ENCODE results near the gene USP51.
A peak's percentile ranks its signal among the peaks of the same experiment; 100 is the strongest.
"Not testable (repeated sequence)": the region's sequence is repeated elsewhere in the genome, so short reads cannot be mapped to it uniquely, and the experiment has no call there.

Gene USP51

GRCh38 chrX:55465108-55465507 is 24.5 kb downstream of the USP51 start:
- not testable (repeated sequence) for H2AFZ ChIP-seq (ENCODE audit: low read depth, low read length); H3K36me3 ChIP-seq (replicated peaks; ENCODE audit: low read depth, low read length); H3K4me3 ChIP-seq (ENCODE audit: low read length); H3K9ac ChIP-seq (ENCODE audit: low read length); H3K79me2 ChIP-seq (ENCODE audit: low read length); H3K27ac ChIP-seq (ENCODE audit: low read length); H3K9me3 ChIP-seq (ENCODE audit: insufficient read depth, low read length); H3K4me1 ChIP-seq (ENCODE audit: low read length); H4K20me1 ChIP-seq (ENCODE audit: insufficient read depth, low read length); H3K4me2 ChIP-seq (ENCODE audit: low read length); H3K27me3 ChIP-seq (ENCODE audit: low read depth, low read length)

- H3K4me3 ChIP-seq (ENCODE audit: low read length); H3K79me2 ChIP-seq (ENCODE audit: low read length); H4K20me1 ChIP-seq (ENCODE audit: insufficient read depth, low read length); H3K4me1 ChIP-seq (ENCODE audit: low read length); H3K27me3 ChIP-seq (ENCODE audit: low read depth, low read length); H3K9ac ChIP-seq (ENCODE audit: low read length); H2AFZ ChIP-seq (ENCODE audit: low read depth, low read length); H3K4me2 ChIP-seq (ENCODE audit: low read length); H3K9me3 ChIP-seq (ENCODE audit: insufficient read depth, low read length); H3K36me3 ChIP-seq (replicated peaks; ENCODE audit: low read depth, low read length); H3K27ac ChIP-seq (ENCODE audit: low read length): not testable (repeated sequence)
Measured at GRCh38 chrX:55464050-55464449, 25.6 kb downstream of the USP51 start.

DNA sequence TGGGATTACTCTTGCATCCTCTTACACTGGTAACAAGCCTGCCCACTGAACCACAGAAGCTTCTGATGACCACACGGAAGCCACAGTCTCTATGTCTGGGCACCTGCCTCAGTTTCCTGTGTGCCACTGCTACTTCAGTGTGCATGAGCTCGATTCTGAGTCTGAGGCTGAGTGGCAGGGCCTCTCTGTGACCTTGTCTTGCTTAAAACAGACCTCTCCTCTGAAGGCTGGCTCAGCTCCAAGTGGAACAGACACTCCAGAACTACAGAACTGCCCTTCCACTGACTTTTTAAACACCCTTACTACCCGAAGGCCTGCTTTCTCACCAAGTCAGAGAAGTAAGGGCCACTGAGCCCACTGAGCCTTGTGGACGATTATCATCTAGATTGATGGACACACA is 29.7 kb downstream of the USP51 start:
- H3K4me3 ChIP-seq (ENCODE audit: low read length); H3K27ac ChIP-seq (ENCODE audit: low read length); H3K9ac ChIP-seq (ENCODE audit: low read length); H3K27me3 ChIP-seq (ENCODE audit: low read depth, low read length); H3K36me3 ChIP-seq (replicated peaks; ENCODE audit: low read depth, low read length); H3K4me1 ChIP-seq (ENCODE audit: low read length); H3K9me3 ChIP-seq (ENCODE audit: insufficient read depth, low read length); H3K79me2 ChIP-seq (ENCODE audit: low read length); H3K4me2 ChIP-seq (ENCODE audit: low read length); H4K20me1 ChIP-seq (ENCODE audit: insufficient read depth, low read length); H2AFZ ChIP-seq (ENCODE audit: low read depth, low read length): not testable (repeated sequence)

DNA sequence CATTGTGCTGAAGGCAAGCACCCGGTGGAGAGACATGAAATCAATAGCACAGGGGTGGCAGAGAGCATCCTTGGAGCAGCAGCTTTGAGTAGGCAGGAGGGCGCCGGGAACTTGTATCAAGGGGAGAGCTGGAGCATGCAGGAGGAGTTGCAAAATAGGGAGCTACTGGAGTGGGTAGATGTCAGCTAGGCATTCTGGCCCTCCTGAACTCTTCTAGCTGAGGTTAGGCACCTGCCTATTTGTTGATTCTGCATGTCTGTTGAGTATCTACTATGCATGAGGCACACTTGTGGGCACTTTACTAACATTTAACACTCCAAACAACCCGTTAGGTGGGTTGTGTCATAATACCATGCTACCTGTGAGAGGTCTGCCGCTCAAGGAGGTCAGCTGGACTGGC is 30.2 kb downstream of the USP51 start:
- not testable (repeated sequence) for H3K9me3 ChIP-seq (ENCODE audit: insufficient read depth, low read length); H3K27ac ChIP-seq (ENCODE audit: low read length); H3K4me3 ChIP-seq (ENCODE audit: low read length); H3K36me3 ChIP-seq (replicated peaks; ENCODE audit: low read depth, low read length); H3K79me2 ChIP-seq (ENCODE audit: low read length); H2AFZ ChIP-seq (ENCODE audit: low read depth, low read length); H4K20me1 ChIP-seq (ENCODE audit: insufficient read depth, low read length); H3K27me3 ChIP-seq (ENCODE audit: low read depth, low read length); H3K4me1 ChIP-seq (ENCODE audit: low read length); H3K9ac ChIP-seq (ENCODE audit: low read length); H3K4me2 ChIP-seq (ENCODE audit: low read length)

GRCh38 chrX:55455708-55456107 is 33.9 kb downstream of the USP51 start:
- not testable (repeated sequence) for H3K4me2 ChIP-seq (ENCODE audit: low read length); H3K36me3 ChIP-seq (replicated peaks; ENCODE audit: low read depth, low read length); H3K27ac ChIP-seq (ENCODE audit: low read length); H3K4me1 ChIP-seq (ENCODE audit: low read length); H3K27me3 ChIP-seq (ENCODE audit: low read depth, low read length); H3K9ac ChIP-seq (ENCODE audit: low read length); H3K9me3 ChIP-seq (ENCODE audit: insufficient read depth, low read length); H4K20me1 ChIP-seq (ENCODE audit: insufficient read depth, low read length); H3K4me3 ChIP-seq (ENCODE audit: low read length); H2AFZ ChIP-seq (ENCODE audit: low read depth, low read length)
- H3K79me2 ChIP-seq (ENCODE audit: low read length) = peaks cover 13% of the 10 kb centered on the region

DNA sequence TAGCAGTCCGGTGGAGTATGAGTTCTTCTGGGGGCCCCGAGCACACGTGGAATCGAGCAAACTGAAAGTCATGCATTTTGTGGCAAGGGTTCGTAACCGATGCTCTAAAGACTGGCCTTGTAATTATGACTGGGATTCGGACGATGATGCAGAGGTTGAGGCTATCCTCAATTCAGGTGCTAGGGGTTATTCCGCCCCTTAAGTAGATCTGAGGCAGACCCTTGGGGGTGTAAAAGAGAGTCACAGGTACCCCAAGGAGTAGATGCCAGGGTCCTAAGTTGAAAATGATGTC is 36.9 kb downstream of the USP51 start:
- Histone ChIP-seq H3K27me3 (ENCODE audit: low read depth, low read length) (no peaks in the 10 kb centered on the region), H2AFZ (ENCODE audit: low read depth, low read length) (no peak overlapping the region; the same call in 1 of the 2 replicates), H3K4me2 (ENCODE audit: low read length) (peak overlapping the region; percentile 88), H3K27ac (ENCODE audit: low read length) (no peak overlapping the region), H3K9ac (ENCODE audit: low read length) (peak overlapping the region; percentile 78), H3K79me2 (ENCODE audit: low read length) (peaks cover 13% of the 10 kb centered on the region), H4K20me1 (ENCODE audit: insufficient read depth, low read length) (no peaks in the 10 kb centered on the region), H3K4me1 (ENCODE audit: low read length) (0 out of 2 replicates have a peak, but pooled peaks cover 10% of the 10 kb centered on the region), H3K9me3 (ENCODE audit: insufficient read depth, low read length) (no peaks in the 10 kb centered on the region), H3K36me3 (replicated peaks; ENCODE audit: low read depth, low read length) (no peaks in the 10 kb centered on the region), H3K4me3 (ENCODE audit: low read length) (peak overlapping the region; percentile 88)
- TF ChIP-seq, protein P1, sequence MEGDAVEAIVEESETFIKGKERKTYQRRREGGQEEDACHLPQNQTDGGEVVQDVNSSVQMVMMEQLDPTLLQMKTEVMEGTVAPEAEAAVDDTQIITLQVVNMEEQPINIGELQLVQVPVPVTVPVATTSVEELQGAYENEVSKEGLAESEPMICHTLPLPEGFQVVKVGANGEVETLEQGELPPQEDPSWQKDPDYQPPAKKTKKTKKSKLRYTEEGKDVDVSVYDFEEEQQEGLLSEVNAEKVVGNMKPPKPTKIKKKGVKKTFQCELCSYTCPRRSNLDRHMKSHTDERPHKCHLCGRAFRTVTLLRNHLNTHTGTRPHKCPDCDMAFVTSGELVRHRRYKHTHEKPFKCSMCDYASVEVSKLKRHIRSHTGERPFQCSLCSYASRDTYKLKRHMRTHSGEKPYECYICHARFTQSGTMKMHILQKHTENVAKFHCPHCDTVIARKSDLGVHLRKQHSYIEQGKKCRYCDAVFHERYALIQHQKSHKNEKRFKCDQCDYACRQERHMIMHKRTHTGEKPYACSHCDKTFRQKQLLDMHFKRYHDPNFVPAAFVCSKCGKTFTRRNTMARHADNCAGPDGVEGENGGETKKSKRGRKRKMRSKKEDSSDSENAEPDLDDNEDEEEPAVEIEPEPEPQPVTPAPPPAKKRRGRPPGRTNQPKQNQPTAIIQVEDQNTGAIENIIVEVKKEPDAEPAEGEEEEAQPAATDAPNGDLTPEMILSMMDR (IDR thresholded peaks at IDR 0.05; ENCODE audit: low read depth, low read length) = no peak
- no peak for TF ChIP-seq EZH2phosphoT487 (IDR thresholded peaks at IDR 0.05; ENCODE audit: low read depth)

All from OCI-LY3 (cell line).